H1 (cell line): Measurements from ENCODE around the gene NTPCR. TPM values are rescaled to one million over a fixed set of nuclear protein-coding genes. Genes with fewer than 3 reads are reported as not detected.

Experiments used
- CTCF ChIP-seq, 3 experiments: IDR thresholded peaks; 1 replicate in 2 of 3; 2 replicates in 1 of 3; pipeline versions ENCODE4 v1.5.1 to v1.6.1; 2011; ENCODE audit warnings: low read length in 3 of 3, mild to moderate bottlenecking in 3 of 3, inconsistent platforms in 2 of 3, low read depth in 1 of 3, moderate library complexity in 1 of 3; ENCODE audit not compliant: insufficient read depth in 1 of 3; ENCODE audit errors: control extremely low read depth in 1 of 3
- HDAC2 ChIP-seq, 2 experiments: fragments of 300-600 bp in 1 of 2; sonication (generic) in 1 of 2; IDR thresholded peaks; 2 replicates each; pipeline ENCODE4 v1.6.1; 2011 to 2012; ENCODE audit warnings: low read depth in 2 of 2, low read length in 2 of 2, mild to moderate bottlenecking in 2 of 2, moderate library complexity in 2 of 2, borderline replicate concordance in 1 of 2, inconsistent platforms in 1 of 2
- MAX ChIP-seq: IDR thresholded peaks from 2 replicates; pipeline ENCODE4 v1.6.1; 2012; ENCODE audit warnings: inconsistent platforms
- RAD21 ChIP-seq, 2 experiments: IDR thresholded peaks in 1 of 2; conservative IDR thresholded peaks in 1 of 2; 2 replicates each; pipeline ENCODE4 v1.6.1; 2011; ENCODE audit warnings: low read depth in 2 of 2, low read length in 2 of 2, improper control_type of control experiment in 1 of 2, inconsistent platforms in 1 of 2, mild to moderate bottlenecking in 1 of 2, moderate library complexity in 1 of 2
- polyA plus RNA-seq, 7 experiments: library from polyadenylated mRNA; depleted of rRNA in 3 of 7; stranded (reverse) in 5 of 7; unstranded in 2 of 7; fragments of >200 nt in 5 of 7; fragments of 200-250 nt in 2 of 7; gene quantifications; 1 replicate in 5 of 7; 2 replicates in 1 of 7; 4 replicates in 1 of 7; pipeline versions ENCODE4 v1.2.1 to v1.2.3, GENCODE V29; 2011 to 2013; ENCODE audit warnings: missing spikeins in 2 of 7, mixed read lengths in 2 of 7
- total RNA-seq: library from RNA; stranded (reverse); fragmentation: NEBNext Ultra II Directional; extraction: Animal tissue kit (Norgen Biotek cat#: 25700); gene quantifications from 2 replicates; pipeline ENCODE4 v1.2.1, GENCODE V29; 2021

The NTPCR gene
- total and polyA plus RNA-seq, 2 of the 8 experiments (the other 6 are each of a cell fraction or from before 2014, with no cell fraction given): 22.6 to 73.1 TPM

GRCh38 chr1:232952514-232953499 is 2.4 kb downstream of the NTPCR start (continued):
- TF ChIP-seq CTCF (IDR thresholded peaks at IDR 0.05; ENCODE audit: control extremely low read depth in 1 of 3, insufficient read depth in 1 of 3, low read depth in 1 of 3, low read length in 3 of 3) (peak; percentile 65 to 89 (median 85)), RAD21 (IDR thresholded peaks at IDR 0.05 in 1 of 2, conservative IDR thresholded peaks at IDR 0.05 in 1 of 2; ENCODE audit: low read depth in 2 of 2, low read length in 2 of 2) (peak; percentile 73 to 74), HDAC2 (IDR thresholded peaks at IDR 0.05; ENCODE audit: borderline replicate concordance in 1 of 2, low read depth in 2 of 2, low read length in 2 of 2) (no peak), MAX (peak; percentile 31; the same call in 1 of the 2 replicates)
